Dendritic cell treated with granulocyte-macrophage colony-stimulating factor and Interleukin-4, amounts not matched to agents 40 ng/mL and 50 ng/mL, for 4 days (primary cell): ENCODE data around the gene DNAJC1.

ENCODE experiments used
- H3K27ac Mint-ChIP-seq: one replicate; pipeline ENCODE4 v1.8.0; 2022; ENCODE audit warnings: mild to moderate bottlenecking, mixed read lengths
- H3K27me3 Mint-ChIP-seq: one replicate; pipeline ENCODE4 v1.8.0; 2022; ENCODE audit warnings: mild to moderate bottlenecking, mixed read lengths
- H3K36me3 Mint-ChIP-seq: one replicate; pipeline ENCODE4 v1.8.0; 2022; ENCODE audit warnings: low read depth, mixed read lengths
- H3K4me1 Mint-ChIP-seq: one replicate; pipeline ENCODE4 v1.8.0; 2022; ENCODE audit warnings: low read depth, mixed read lengths
- H3K4me3 Mint-ChIP-seq: one replicate; pipeline ENCODE4 v1.8.0; 2022; ENCODE audit warnings: mild to moderate bottlenecking, moderate library complexity, mixed read lengths
- H3K9me3 Mint-ChIP-seq: one replicate; pipeline ENCODE4 v1.8.0; 2022; ENCODE audit warnings: mixed read lengths
- intact Hi-C: fragments of 100-400 bp; cut with micrococcal nuclease; formaldehyde crosslinking; loops from one replicate; pipeline ENCODE4 v1.15.0; 2022

The DNAJC1 gene

DNA sequence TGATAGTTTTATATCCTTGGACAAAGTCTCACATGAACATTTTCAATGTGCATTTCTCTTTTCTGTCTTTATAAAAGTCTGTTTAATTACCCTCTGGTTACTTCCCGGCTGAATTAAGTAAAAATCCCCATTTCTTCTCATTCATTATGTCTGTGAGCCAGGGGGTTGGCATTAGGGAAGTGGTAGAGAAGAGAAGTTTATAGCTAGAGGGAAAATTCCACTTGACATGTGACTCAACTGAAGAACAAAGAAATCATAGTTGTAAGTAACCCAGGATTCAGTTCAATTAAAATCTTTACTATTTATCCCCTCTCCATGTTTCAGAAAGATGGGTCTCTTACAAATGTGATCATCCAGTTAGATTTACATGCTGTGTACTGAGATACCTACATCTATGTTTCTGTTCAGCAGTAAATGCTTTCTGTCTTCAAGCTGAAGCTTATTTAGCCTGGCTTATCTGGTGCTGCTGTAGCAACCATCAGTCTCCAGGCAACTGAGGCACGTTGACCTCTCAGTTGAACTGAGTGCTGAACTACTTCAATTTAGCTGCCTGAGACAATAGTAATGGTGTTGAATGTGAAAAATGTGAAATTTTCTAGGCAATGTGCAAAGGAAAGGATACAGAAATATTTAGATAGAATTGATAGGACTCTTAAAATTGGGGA, 287.9 kb downstream of the DNAJC1 start:
- H3K27ac Mint-ChIP-seq = no peak overlapping the region
- intact Hi-C loops = no loop called here
- no peaks in the 10 kb centered on the region for H3K27me3 Mint-ChIP-seq
- H3K4me3 Mint-ChIP-seq = no peak overlapping the region
- peaks cover 86% of the 10 kb centered on the region for H3K36me3 Mint-ChIP-seq
- H3K9me3 Mint-ChIP-seq = peaks cover 12% of the 10 kb centered on the region
- peaks cover 19% of the 10 kb centered on the region for H3K4me1 Mint-ChIP-seq

DNA sequence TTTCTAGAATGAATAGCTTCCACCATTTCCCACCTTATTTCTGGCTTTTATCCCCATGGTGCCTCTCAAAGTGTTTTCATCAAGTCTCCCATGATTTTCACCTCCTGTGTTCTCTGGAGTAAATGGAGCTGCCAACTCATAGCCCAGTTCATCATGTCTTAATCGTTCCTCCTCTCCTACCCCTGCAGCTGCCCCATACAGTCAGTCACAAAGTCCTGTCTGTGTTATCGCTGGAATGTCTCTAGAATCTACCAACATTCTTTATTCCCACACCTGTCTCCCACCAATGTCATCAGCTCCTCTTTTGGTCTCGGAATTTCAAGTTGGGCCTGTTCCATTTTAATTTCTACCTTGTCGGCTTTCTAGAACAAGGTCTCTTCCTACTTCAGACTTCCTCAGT, 290.6 kb downstream of the DNAJC1 start:
- Mint-ChIP-seq H3K4me1 (peaks cover 30% of the 10 kb centered on the region), H3K4me3 (no peak overlapping the region), H3K36me3 (peaks cover 92% of the 10 kb centered on the region), H3K9me3 (peaks cover 9% of the 10 kb centered on the region), H3K27ac (peak overlapping the region; percentile 5), H3K27me3 (no peaks in the 10 kb centered on the region)
- intact Hi-C loops = no loop called here

DNA sequence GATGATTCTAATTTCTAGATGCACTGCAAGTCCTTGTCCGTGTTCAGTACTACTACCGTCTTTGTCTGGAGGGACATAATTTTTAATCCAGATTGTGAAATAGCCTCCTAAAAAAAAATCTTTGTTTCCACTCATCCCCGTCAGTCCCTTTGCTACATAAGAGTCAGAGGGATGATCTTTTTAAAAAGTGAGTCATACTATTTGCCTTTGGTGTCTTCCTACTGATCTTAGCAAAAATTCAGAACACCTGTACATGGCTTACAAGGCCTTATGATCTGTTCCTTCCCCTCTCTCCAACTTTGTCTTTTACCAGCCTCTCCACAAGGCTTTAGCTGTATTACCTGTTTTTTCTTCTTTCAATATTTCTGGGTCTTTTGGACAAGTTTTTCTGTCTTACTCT, 296.0 kb downstream of the DNAJC1 start:
- intact Hi-C loops = no loop called here
- peaks cover 69% of the 10 kb centered on the region for H3K36me3 Mint-ChIP-seq
- H3K9me3 Mint-ChIP-seq = no peaks in the 10 kb centered on the region
- H3K4me3 Mint-ChIP-seq = no peak overlapping the region
- H3K27ac Mint-ChIP-seq = no peak overlapping the region
- H3K27me3 Mint-ChIP-seq = no peaks in the 10 kb centered on the region
- H3K4me1 Mint-ChIP-seq = peaks cover 36% of the 10 kb centered on the region
